GM21723 (cell line): Measurements from ENCODE around the gene ADGRG6.

Experiments used
- ATAC-seq: cut with Tn5 transposase; IDR thresholded peaks from one replicate; pipeline ENCODE4 v1.9.1; 2021; ENCODE audit warnings: mild to moderate bottlenecking, moderate library complexity; ENCODE audit not compliant: unreplicated experiment

ADGRG6 gene

DNA sequence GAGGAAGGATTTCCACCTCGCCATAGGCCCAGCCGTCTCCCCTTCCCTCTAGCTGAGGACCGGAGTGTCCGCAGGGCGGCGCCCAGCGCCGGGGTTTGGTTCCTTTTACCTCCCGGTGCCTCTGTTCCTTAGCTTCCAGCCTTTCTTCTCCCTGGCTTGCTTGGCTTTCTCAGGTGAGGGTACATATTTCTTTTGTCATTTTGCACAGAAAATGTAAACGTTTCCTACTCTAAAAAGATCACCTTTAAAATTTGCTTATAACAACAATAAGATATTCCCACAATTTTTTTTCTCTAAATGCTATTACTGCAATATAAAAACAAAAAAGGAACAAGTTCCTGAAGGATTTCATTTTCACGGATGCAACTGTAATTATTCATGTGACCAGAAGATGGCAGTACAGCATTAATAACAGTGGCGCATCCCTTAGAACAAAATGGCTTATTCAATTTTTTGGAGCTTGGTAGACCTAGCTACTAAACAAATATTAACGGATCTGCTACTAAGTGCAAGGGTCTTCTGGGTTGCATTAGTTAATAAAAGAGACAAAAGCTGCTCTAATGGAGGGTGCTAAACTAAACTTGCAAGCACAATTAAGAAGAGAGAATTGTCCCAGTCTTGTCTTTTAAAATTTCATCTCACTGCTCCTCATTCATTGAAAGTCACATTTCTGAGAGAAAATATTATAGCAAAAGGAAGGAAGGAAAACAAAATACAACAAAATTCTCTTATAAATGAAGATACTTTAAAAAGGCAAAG lies 172.9 kb downstream of the ADGRG6 start:
- ATAC-seq, result no peak

DNA sequence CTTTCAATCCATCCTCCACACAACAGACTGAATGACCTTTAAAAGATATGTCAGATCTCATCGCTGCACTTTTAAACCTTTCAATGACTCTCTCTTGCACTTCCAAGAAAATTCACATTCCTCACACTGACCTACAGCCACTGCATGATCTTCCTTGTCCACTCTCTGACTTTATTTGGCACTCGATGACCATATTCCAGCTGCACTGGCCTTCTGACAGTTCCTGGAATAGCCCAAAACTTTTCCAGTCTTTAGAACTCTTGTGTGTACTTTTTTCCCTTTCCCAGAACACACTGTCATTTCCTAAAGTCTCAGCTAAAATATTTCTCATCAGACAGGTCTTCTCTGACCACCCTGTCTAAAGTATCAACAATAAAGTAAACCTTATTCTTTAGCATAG lies 174.6 kb downstream of the ADGRG6 start:
- ATAC-seq, result no peak

GRCh38 chr6:142478117-142478516 lies 176.3 kb downstream of the ADGRG6 start:
- no peak for ATAC-seq

DNA sequence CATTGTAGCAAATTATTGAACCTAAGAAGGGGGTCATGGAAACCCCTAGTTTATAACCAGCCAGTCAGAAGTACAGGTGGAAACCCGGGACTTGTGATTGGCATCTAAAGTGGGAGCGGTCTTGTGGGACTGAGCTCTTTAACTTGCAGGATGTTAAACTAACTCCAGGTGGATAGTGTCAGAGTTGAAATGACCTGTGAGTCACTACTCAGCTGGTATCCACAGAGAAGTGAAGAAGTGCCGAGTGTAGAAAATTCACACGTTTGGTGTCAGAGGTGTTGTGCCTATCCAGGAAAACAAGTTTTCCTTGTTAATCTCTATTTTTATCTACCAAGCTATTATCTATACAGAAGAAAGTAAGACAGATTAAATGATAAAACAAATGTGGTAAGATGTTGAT lies 179.7 kb downstream of the ADGRG6 start:
- no peak for ATAC-seq

DNA sequence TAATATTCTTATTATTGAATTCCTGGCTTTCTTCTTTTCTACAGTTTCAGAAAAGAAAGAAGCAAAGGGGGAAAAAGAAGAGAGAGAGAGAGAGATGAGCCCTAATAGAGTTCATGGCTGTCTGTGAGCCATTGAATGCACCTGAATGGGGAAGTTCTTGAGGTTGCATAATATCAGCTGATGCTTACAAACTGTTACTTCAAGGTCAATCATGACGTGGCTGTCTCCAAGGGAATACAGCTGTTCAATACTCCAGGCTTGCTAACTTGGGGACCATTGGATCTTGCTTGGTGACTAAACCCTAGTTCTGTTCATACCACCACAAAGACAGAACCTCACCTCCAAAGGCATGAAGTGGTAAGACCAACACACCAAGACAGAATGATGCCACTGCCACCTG lies 180.4 kb downstream of the ADGRG6 start:
- no peak for ATAC-seq

- no peak for ATAC-seq
Measured at GRCh38 chr6:142482974-142483373, 181.2 kb downstream of the ADGRG6 start.

GRCh38 chr6:142485256-142485655 lies 183.4 kb downstream of the ADGRG6 start:
- no peak for ATAC-seq

DNA sequence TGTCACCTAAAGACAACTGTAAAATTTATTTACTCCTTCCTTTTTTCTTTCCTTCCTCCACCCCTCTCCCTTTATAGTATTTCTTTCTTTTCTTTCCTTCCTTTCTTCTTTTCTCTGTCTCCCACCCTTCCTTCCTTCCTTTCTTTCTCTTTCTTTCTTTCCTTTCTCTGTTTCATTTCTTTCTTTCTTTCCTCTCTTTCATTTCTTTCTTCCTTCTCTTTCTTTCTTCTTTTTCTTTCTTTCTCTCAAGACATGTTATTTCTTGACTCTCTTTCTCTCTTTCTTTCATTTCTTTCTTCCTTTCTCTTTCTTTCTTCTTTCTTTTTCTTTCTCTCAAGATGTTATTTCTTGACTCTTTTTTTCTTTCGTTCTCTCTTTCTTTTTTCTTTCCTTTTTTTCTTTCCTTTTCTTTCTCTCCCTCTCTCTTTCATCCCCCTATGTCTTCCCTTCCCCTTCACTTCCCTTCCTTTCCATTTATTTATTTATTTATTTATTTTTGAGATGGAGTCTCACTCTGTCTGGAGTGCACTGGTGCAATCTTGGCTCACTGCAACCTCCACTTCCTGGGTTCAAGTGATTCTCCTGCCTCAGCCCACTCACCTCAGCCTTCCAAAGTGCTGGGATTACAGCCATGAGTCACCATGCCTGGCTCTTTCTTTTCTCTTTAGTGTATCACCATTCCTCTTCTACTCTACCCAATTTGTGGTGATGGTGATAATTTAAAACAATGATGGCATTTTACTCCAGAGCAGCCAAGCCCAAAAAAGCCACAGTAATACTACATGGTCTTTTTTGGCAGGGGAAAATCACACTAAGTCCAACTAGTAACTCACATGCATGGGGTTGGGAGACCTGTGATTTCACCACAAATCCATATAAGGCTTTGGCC lies 188.2 kb downstream of the ADGRG6 start:
- no peak for ATAC-seq
